DOHH2 (cell line): ENCODE measurements around the gene KRT31.
"Not testable (repeated sequence)": the region's sequence is repeated elsewhere in the genome, so short reads cannot be mapped to it uniquely, and the experiment has no call there.

Experiments
- H3F3A ChIP-seq: fragments of 200-600 bp; sonication (generic), shearing (Covaris generic); 2 replicates; pipeline ENCODE4 v1.6.0; 2016; ENCODE audit warnings: antibody characterized with exemption, mild to moderate bottlenecking; ENCODE audit not compliant: control insufficient read depth, insufficient read depth
- H3K27ac ChIP-seq: fragments of 200-600 bp; sonication (generic); 2 replicates; pipeline ENCODE4 v1.5.1; 2014; ENCODE audit warnings: low read depth, mild to moderate bottlenecking, low read length, moderate library complexity
- H3K27me3 ChIP-seq: fragments of 200-600 bp; sonication (generic); 2 replicates; pipeline ENCODE4 v1.6.1; 2014; ENCODE audit warnings: mild to moderate bottlenecking, low read length, mixed read lengths; ENCODE audit not compliant: control insufficient read depth
- H3K36me3 ChIP-seq: fragments of 200-600 bp; sonication (generic); 2 replicates; pipeline ENCODE4 v1.6.1; 2014; ENCODE audit warnings: mild to moderate bottlenecking, low read length, moderate library complexity, mixed read lengths; ENCODE audit not compliant: control insufficient read depth
- H3K4me1 ChIP-seq: fragments of 200-600 bp; sonication (generic); 2 replicates; pipeline ENCODE4 v1.6.1; 2014; ENCODE audit warnings: mild to moderate bottlenecking, low read length, mixed read lengths; ENCODE audit not compliant: control insufficient read depth
- H3K4me2 ChIP-seq: fragments of 200-600 bp; sonication (generic); 2 replicates; pipeline ENCODE4 v1.6.0; 2014; ENCODE audit warnings: mild to moderate bottlenecking, low read length, moderate library complexity
- H3K4me3 ChIP-seq: fragments of 200-600 bp; sonication (generic); 2 replicates; pipeline ENCODE4 v1.5.1; 2014; ENCODE audit warnings: mild to moderate bottlenecking, low read length, mixed read lengths
- H3K79me2 ChIP-seq: fragments of 200-600 bp; sonication (generic); 2 replicates; pipeline ENCODE4 v1.6.1; 2014; ENCODE audit warnings: mild to moderate bottlenecking, low read length, mixed read lengths; ENCODE audit not compliant: control insufficient read depth
- H3K9me2 ChIP-seq: fragments of 200-600 bp; sonication (generic); replicated peaks from 2 replicates; pipeline ENCODE4 v1.6.1; 2014; ENCODE audit warnings: mild to moderate bottlenecking, low read length, mixed read lengths; ENCODE audit not compliant: control insufficient read depth
- H3K9me3 ChIP-seq: fragments of 200-600 bp; sonication (generic); 2 replicates; pipeline ENCODE4 v1.6.1; 2014; ENCODE audit warnings: antibody characterized with exemption, low read length, mixed read lengths; ENCODE audit not compliant: control insufficient read depth, insufficient read depth
- H4K20me1 ChIP-seq: fragments of 200-600 bp; sonication (generic); 2 replicates; pipeline ENCODE4 v1.6.0; 2014; ENCODE audit warnings: low read depth, mild to moderate bottlenecking, antibody characterized with exemption, low read length, moderate library complexity; ENCODE audit not compliant: control insufficient read depth, insufficient read depth
- EZH2phosphoT487 ChIP-seq: fragments of 200-600 bp; sonication (generic); IDR thresholded peaks from 2 replicates; pipeline ENCODE4 v1.6.1; 2017; ENCODE audit warnings: borderline replicate concordance, mild to moderate bottlenecking, antibody characterized with exemption, low read length, moderate library complexity, mixed read lengths
- TF ChIP-seq, protein P1 (sequence below): fragments of 200-600 bp; sonication (generic); IDR thresholded peaks from one replicate; pipeline ENCODE4 v1.5.1; 2014; ENCODE audit warnings: antibody characterized with exemption, mild to moderate bottlenecking, low read depth, low read length; ENCODE audit not compliant: poor library complexity, severe bottlenecking

KRT31 gene

GRCh38 chr17:41434005-41434404 is 36.6 kb upstream of the KRT31 start:
- TF ChIP-seq EZH2phosphoT487: no peak
- TF ChIP-seq, protein P1, sequence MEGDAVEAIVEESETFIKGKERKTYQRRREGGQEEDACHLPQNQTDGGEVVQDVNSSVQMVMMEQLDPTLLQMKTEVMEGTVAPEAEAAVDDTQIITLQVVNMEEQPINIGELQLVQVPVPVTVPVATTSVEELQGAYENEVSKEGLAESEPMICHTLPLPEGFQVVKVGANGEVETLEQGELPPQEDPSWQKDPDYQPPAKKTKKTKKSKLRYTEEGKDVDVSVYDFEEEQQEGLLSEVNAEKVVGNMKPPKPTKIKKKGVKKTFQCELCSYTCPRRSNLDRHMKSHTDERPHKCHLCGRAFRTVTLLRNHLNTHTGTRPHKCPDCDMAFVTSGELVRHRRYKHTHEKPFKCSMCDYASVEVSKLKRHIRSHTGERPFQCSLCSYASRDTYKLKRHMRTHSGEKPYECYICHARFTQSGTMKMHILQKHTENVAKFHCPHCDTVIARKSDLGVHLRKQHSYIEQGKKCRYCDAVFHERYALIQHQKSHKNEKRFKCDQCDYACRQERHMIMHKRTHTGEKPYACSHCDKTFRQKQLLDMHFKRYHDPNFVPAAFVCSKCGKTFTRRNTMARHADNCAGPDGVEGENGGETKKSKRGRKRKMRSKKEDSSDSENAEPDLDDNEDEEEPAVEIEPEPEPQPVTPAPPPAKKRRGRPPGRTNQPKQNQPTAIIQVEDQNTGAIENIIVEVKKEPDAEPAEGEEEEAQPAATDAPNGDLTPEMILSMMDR: no peak
- no peaks in the 10 kb centered on the region for H4K20me1 ChIP-seq
- no peaks in the 10 kb centered on the region for H3K9me2 ChIP-seq
- H3F3A ChIP-seq: no peaks in the 10 kb centered on the region
- no peak overlapping the region for H3K27ac ChIP-seq
- no peaks in the 10 kb centered on the region for H3K4me1 ChIP-seq
- H3K36me3 ChIP-seq: no peaks in the 10 kb centered on the region
- H3K27me3 ChIP-seq: peaks cover 14% of the 10 kb centered on the region
- H3K9me3 ChIP-seq: no peaks in the 10 kb centered on the region
- no peaks in the 10 kb centered on the region for H3K79me2 ChIP-seq
- H3K4me2 ChIP-seq: no peak overlapping the region
- H3K4me3 ChIP-seq: no peak overlapping the region

GRCh38 chr17:41433586-41433985 is 36.2 kb upstream of the KRT31 start:
- no peaks in the 10 kb centered on the region for H3K9me2 ChIP-seq

GRCh38 chr17:41430376-41430775 is 33.0 kb upstream of the KRT31 start:
- H3K36me3 ChIP-seq, H3K9me3 ChIP-seq, H3K79me2 ChIP-seq, H3K4me2 ChIP-seq, H3K27ac ChIP-seq, H3F3A ChIP-seq, H3K4me3 ChIP-seq, H3K9me2 ChIP-seq, H3K27me3 ChIP-seq, H3K4me1 ChIP-seq, H4K20me1 ChIP-seq: not testable (repeated sequence)

More at GRCh38 chr17:41433586-41433985, 36.2 kb upstream of the KRT31 start:
- no peaks in the 10 kb centered on the region for H3K79me2 ChIP-seq
- no peaks in the 10 kb centered on the region for H3K36me3 ChIP-seq
- no peaks in the 10 kb centered on the region for H3F3A ChIP-seq
- no peak for TF ChIP-seq EZH2phosphoT487
- TF ChIP-seq, protein P1: no peak
- H3K4me2 ChIP-seq: no peak overlapping the region
- H3K27ac ChIP-seq: no peak overlapping the region
- no peak overlapping the region for H3K4me3 ChIP-seq
- H3K9me3 ChIP-seq: no peaks in the 10 kb centered on the region
- H3K27me3 ChIP-seq: peaks cover 14% of the 10 kb centered on the region
- no peaks in the 10 kb centered on the region for H3K4me1 ChIP-seq
- H4K20me1 ChIP-seq: no peaks in the 10 kb centered on the region

GRCh38 chr17:41429667-41430066 is 32.3 kb upstream of the KRT31 start:
- H3K9me2 ChIP-seq: no peaks in the 10 kb centered on the region
- no peaks in the 10 kb centered on the region for H3K79me2 ChIP-seq
- H3K27me3 ChIP-seq: 0 out of 2 replicates have a peak, but pooled peaks cover 3% of the 10 kb centered on the region
- no peaks in the 10 kb centered on the region for H3F3A ChIP-seq
- H3K4me3 ChIP-seq: no peak overlapping the region
- H3K9me3 ChIP-seq: no peaks in the 10 kb centered on the region
- H3K27ac ChIP-seq: no peak overlapping the region
- TF ChIP-seq, protein P1: no peak
- no peak for TF ChIP-seq EZH2phosphoT487
- H3K4me2 ChIP-seq: no peak overlapping the region
- H3K4me1 ChIP-seq: no peaks in the 10 kb centered on the region
- no peaks in the 10 kb centered on the region for H4K20me1 ChIP-seq
- H3K36me3 ChIP-seq: no peaks in the 10 kb centered on the region
